AG20443 (cell line): ENCODE results near the gene TMEM132D.

ENCODE experiments used
- DNase-seq: peaks from one replicate; pipeline ENCODE4 v3.0.0; 2012; ENCODE audit warnings: low spot score, mixed read lengths

Gene TMEM132D

GRCh38 chr12:129659961-129660622, 243.7 kb downstream of the TMEM132D start:
- no peak for DNase-seq

GRCh38 chr12:129657179-129657578, 246.6 kb downstream of the TMEM132D start:
- no peak for DNase-seq

- DNase-seq: no peak
These were observed 251.9 kb downstream of the TMEM132D start for GRCh38 chr12:129651951-129652350.

- DNase-seq: no peak
These were observed 261.9 kb downstream of the TMEM132D start for GRCh38 chr12:129641926-129642325.

- DNase-seq: no peak
These were observed 268.7 kb downstream of the TMEM132D start for GRCh38 chr12:129635021-129635685.

- no peak for DNase-seq
These were observed 272.5 kb downstream of the TMEM132D start for GRCh38 chr12:129631316-129631715.

GRCh38 chr12:129629901-129630300, 273.9 kb downstream of the TMEM132D start:
- DNase-seq: no peak

- DNase-seq: no peak
These were observed 281.3 kb downstream of the TMEM132D start for GRCh38 chr12:129622566-129622965.

GRCh38 chr12:129619271-129619670, 284.6 kb downstream of the TMEM132D start:
- no peak for DNase-seq

GRCh38 chr12:129617849-129618248, 286.0 kb downstream of the TMEM132D start:
- DNase-seq: no peak

GRCh38 chr12:129615001-129615400, 288.8 kb downstream of the TMEM132D start:
- DNase-seq: no peak

- DNase-seq: no peak
These were observed 289.5 kb downstream of the TMEM132D start for GRCh38 chr12:129614221-129614885.

- no peak for DNase-seq
These were observed 290.5 kb downstream of the TMEM132D start for GRCh38 chr12:129613314-129613713.

GRCh38 chr12:129610601-129611120, 293.2 kb downstream of the TMEM132D start:
- no peak for DNase-seq

GRCh38 chr12:129607756-129608155, 296.1 kb downstream of the TMEM132D start:
- DNase-seq: no peak

GRCh38 chr12:129607301-129607700, 296.5 kb downstream of the TMEM132D start:
- DNase-seq: no peak

GRCh38 chr12:129606239-129606638, 297.6 kb downstream of the TMEM132D start:
- no peak for DNase-seq

GRCh38 chr12:129605666-129606065, 298.2 kb downstream of the TMEM132D start:
- no peak for DNase-seq

GRCh38 chr12:129604506-129604905, 299.3 kb downstream of the TMEM132D start:
- DNase-seq: no peak

- no peak for DNase-seq
These were observed 304.4 kb downstream of the TMEM132D start for GRCh38 chr12:129599406-129599805.

- no peak for DNase-seq
These were observed 309.7 kb downstream of the TMEM132D start for GRCh38 chr12:129594098-129594497.

GRCh38 chr12:129592449-129592848, 311.4 kb downstream of the TMEM132D start:
- DNase-seq: no peak

GRCh38 chr12:129589503-129589902, 314.3 kb downstream of the TMEM132D start:
- DNase-seq: no peak
